CD4-positive, alpha-beta T cell treated with Interleukin-15 for 4 hours (primary cell): ENCODE results near the gene MMEL1.

Experiments used
- DNase-seq: peaks from one replicate; pipeline ENCODE4 v3.0.0-alpha.2; 2020; ENCODE audit warnings: low spot score

Gene MMEL1

GRCh38 chr1:2642560-2643413, 10.0 kb upstream of the MMEL1 start:
- DNase-seq: peak; percentile 94

GRCh38 chr1:2642131-2642559, 9.3 kb upstream of the MMEL1 start:
- DNase-seq: no peak

GRCh38 chr1:2641381-2642130, 8.7 kb upstream of the MMEL1 start:
- DNase-seq: no peak

GRCh38 chr1:2640626-2641025, 7.8 kb upstream of the MMEL1 start:
- DNase-seq: no peak

- no peak for DNase-seq
These were observed 7.0 kb upstream of the MMEL1 start for GRCh38 chr1:2639607-2640521.

GRCh38 chr1:2639203-2639602, 6.4 kb upstream of the MMEL1 start:
- DNase-seq: no peak

- no peak for DNase-seq
These were observed 5.8 kb upstream of the MMEL1 start for GRCh38 chr1:2638466-2639115.

- no peak for DNase-seq
These were observed 4.8 kb upstream of the MMEL1 start for GRCh38 chr1:2637442-2638145.

GRCh38 chr1:2636733-2637132, 3.9 kb upstream of the MMEL1 start:
- no peak for DNase-seq

GRCh38 chr1:2635361-2636010, 2.7 kb upstream of the MMEL1 start:
- no peak for DNase-seq

DNA sequence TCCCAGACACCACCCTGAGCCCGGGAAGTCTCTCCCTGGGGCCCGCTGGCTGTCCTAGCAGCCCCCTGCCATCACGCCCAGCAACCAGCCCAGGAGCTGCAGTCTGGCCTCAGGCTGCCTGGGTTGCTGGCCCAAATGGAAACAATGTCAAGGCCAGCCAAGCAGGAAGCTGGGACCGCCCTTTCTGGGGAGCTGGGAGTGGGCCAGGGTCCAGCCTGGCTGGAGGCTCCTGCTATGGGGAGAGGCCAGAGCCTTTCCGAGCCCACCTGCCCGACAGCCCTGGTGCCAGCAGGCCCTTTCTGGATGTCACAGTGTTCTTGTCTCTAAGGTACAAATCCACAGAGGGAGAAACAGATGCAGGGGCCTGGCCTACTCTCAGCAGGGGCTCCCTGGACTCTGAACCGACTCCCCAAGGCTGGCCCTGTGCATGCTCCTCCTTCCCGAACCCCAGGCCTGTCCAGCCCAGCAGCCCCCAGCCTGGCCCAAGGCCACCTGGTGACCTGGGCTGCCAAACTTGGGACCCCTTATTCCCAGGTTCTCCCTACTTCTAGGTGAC, 1.2 kb upstream of the MMEL1 start:
- DNase-seq: no peak

DNA sequence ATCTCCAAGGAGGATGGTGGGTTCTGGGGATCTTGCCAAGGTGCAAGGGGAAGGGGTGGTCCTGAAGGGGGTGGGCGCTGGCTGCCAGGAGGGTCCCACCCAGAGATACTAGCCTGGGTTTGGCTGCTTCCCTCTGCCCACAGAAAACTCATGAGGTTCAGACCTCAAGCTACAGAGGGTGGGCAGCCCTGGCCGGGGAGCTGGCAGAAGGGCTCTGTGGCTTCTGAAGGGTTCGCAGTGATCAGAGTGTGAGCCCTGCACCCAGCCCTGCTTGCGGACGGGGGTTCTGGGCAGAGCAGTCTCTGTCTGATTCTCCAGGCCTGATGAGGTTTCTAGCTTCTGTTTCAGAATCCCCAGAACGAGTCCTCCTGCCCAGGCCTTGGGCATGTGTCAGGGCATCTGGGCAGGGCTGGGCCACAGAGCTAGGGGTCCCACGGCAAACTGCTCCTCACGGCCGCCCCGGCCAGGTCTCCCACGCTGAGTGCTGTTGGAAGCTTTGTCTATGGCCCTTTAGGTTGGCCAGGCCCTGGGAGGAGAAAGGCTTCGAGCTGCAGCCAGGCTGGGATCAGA, 635 bp upstream of the MMEL1 start:
- no peak for DNase-seq

- DNase-seq: no peak
These were observed 775 bp downstream of the MMEL1 start for GRCh38 chr1:2632051-2632430.

DNA sequence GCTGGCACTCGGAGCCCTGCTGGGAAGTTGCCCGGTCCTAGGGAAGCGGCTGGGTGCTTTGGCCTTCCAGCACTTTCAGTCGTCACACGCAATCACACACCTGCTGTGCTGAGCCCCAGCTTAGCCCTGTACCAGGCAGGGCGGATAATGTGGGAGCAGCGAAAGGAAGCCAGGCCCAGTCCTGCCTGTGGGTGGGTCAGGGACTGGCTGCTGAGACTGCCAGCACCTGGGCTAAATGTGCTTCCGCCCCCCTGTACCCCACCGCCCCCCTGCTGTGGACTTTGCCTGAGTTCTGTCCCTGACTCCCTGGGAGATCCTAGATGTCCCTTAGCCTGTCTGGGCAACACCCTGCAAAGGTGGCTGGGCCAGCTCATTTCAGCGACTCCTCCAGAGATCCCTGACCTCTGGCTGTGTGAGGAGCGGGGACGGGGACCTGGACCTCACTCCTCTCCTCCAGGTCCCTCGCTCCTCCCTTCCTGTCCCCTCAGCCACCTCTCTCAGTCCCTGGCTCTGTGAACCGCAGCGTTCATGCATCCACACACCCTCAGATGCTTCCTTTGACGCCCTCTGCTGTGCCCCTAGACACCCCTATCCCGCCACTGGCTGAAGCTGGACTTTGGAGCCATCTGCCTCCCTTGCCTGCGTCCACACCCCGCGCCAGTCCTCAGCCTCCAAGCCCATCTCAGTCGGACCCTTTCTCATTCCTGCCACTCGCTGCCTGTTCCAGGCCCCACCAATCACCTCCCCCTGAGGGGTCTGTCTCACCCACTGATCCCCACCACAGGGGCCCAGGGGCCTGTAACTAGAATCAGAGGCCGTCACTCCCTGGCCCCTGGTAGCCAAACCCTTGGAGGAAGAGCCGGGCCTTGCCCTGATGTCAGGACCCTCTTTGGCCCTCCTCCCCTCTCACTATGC, 1.4 kb downstream of the MMEL1 start:
- DNase-seq: no peak

DNA sequence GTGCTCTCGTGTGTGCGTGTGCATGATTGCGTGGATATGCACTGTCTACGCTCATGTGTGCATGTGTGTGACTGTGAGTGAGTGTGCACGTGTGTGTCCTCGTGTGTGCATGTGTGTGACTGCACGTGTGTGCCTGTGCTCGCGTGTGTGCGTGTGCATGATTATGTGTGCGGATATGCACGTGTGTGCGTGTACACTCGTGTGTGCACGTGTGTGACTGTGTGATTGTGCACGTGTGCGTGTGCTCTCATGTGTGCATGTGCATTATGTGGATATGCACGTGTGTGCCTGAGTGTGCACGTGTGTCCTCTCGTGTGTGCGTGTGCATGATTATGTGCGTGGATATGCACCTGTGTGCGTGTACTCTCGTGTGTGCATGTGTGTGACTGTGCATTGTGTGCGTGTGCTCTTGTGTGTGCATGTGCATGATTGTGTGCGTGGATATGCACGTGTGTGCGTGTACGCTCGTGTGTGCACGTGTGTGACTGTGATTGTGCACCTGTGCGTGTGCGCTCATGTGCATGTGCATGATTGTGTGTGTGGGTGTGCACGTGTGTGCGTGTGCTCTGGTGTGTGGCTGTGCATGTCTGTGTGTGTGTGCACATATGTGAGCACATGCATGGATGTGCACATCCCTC, 2.2 kb downstream of the MMEL1 start:
- no peak for DNase-seq

DNA sequence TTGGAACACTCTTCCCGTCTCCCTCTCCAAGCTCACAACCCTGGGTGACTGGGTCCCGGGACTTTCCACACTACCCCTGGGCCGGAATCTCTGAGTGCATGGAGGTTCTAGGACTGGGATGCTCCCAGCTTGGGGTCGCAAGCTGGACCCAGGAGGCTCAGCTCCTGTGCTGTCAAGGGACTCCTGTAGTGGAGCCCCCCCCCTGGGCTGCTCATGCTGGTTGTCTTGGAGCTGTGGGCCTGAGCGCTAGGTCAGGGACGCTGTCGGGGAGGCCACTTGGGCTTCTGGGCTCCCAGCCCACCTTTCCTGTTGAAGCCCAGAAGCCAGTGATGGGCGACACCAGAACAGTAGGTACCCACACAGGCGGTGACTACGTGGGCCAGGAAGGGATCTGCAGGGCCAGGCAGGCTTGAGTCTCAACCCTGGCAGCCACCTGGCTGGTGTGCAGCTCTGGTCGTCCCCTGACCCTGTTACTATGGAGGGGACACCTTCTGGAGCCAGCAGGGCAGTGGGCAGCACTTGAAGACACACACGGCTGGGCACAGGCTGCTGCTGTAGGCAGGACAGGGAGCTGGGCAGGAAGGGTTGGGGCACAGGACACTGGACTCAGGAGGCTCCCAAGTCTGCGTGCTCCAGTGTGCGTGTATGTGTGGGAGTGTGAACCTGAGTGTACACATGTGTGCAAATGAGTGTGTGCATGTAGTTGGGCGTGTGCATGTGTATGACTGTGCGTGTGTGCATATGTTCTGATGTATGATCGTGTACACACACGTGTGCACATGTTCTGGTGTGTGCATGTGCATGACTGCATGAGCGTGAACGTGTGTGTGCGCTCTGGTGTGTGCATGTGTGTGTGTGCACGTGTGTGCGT, 3.0 kb downstream of the MMEL1 start:
- DNase-seq: no peak

- DNase-seq: no peak
These were observed 3.7 kb downstream of the MMEL1 start for GRCh38 chr1:2628933-2629626.
